Neural progenitor cell (in vitro differentiated cells): ENCODE data around the gene VKORC1. TPM values are rescaled to one million over a fixed set of nuclear protein-coding genes. Genes with fewer than 3 reads are reported as not detected.

Source experiments
- DNase-seq: peaks from one replicate; pipeline ENCODE4 v3.0.0-alpha.2; 2016; ENCODE audit warnings: low spot score
- H2AFZ ChIP-seq: fragments of 200-600 bp; sonication (generic); replicated peaks from 2 replicates; pipeline ENCODE4 v1.6.1; 2016; ENCODE audit warnings: antibody characterized with exemption
- H3F3A ChIP-seq: fragments of 200-600 bp; sonication (generic); 2 replicates; pipeline ENCODE4 v1.6.1; 2016; ENCODE audit warnings: antibody characterized with exemption, low read depth
- H3K27ac ChIP-seq: fragments of 200-600 bp; sonication (generic); 2 replicates; pipeline ENCODE4 v1.5.1; 2016; ENCODE audit warnings: mild to moderate bottlenecking
- H3K27me3 ChIP-seq: fragments of 200-600 bp; sonication (generic); 2 replicates; pipeline ENCODE4 v1.6.1; 2016; ENCODE audit warnings: mild to moderate bottlenecking, moderate library complexity
- H3K36me3 ChIP-seq: fragments of 200-600 bp; sonication (generic); 2 replicates; pipeline ENCODE4 v1.5.1; 2016
- H3K4me1 ChIP-seq: fragments of 200-600 bp; sonication (generic); 2 replicates; pipeline ENCODE4 v1.6.1; 2016; ENCODE audit warnings: mixed run types
- H3K4me2 ChIP-seq: fragments of 200-600 bp; sonication (generic); 2 replicates; pipeline ENCODE4 v1.6.1; 2016
- H3K4me3 ChIP-seq: fragments of 200-600 bp; sonication (generic); 2 replicates; pipeline ENCODE4 v1.5.1; 2016
- H3K79me2 ChIP-seq: fragments of 200-600 bp; sonication (generic); 2 replicates; pipeline ENCODE4 v1.6.1; 2016; ENCODE audit warnings: low read depth
- H3K9ac ChIP-seq: fragments of 200-600 bp; sonication (generic); 2 replicates; pipeline ENCODE4 v1.6.1; 2016
- H3K9me3 ChIP-seq: fragments of 200-600 bp; sonication (generic); 2 replicates; pipeline ENCODE4 v1.5.1; 2016; ENCODE audit warnings: low read depth
- H4K20me1 ChIP-seq: fragments of 200-600 bp; sonication (generic); 2 replicates; pipeline ENCODE4 v1.6.1; 2016; ENCODE audit warnings: low read depth
- H3K27ac Mint-ChIP-seq: 3 replicates; pipeline ENCODE4 v1.8.0; 2021; ENCODE audit warnings: mixed read lengths
- H3K27me3 Mint-ChIP-seq: 2 replicates; pipeline ENCODE4 v1.8.0; 2022; ENCODE audit warnings: low read depth, mild to moderate bottlenecking, inconsistent platforms, moderate library complexity, mixed read lengths; ENCODE audit not compliant: insufficient read depth
- H3K36me3 Mint-ChIP-seq: 3 replicates; pipeline ENCODE4 v1.8.0; 2021; ENCODE audit warnings: mixed read lengths
- H3K4me1 Mint-ChIP-seq: 3 replicates; pipeline ENCODE4 v1.8.0; 2021; ENCODE audit warnings: mixed read lengths
- H3K4me3 Mint-ChIP-seq: 3 replicates; pipeline ENCODE4 v1.8.0; 2021; ENCODE audit warnings: mild to moderate bottlenecking, moderate library complexity, mixed read lengths
- H3K9me3 Mint-ChIP-seq: 3 replicates; pipeline ENCODE4 v1.8.0; 2020; ENCODE audit warnings: mixed read lengths
- CTCF ChIP-seq: fragments of 200-600 bp; sonication (generic); IDR thresholded peaks from 2 replicates; pipeline ENCODE4 v1.5.1; 2017; ENCODE audit warnings: antibody characterized with exemption, mild to moderate bottlenecking
- EZH2 ChIP-seq: fragments of 200-600 bp; sonication (generic); IDR thresholded peaks from 2 replicates; pipeline ENCODE4 v1.6.1; 2017; ENCODE audit warnings: antibody characterized with exemption, mild to moderate bottlenecking, moderate library complexity
- EZH2phosphoT487 ChIP-seq: fragments of 200-600 bp; sonication (generic); IDR thresholded peaks from 2 replicates; pipeline ENCODE4 v1.6.1; 2017; ENCODE audit warnings: antibody characterized with exemption
- total RNA-seq: library from RNA; depleted of rRNA; stranded (reverse); fragments of >200 nt; gene quantifications from 2 replicates; pipeline ENCODE4 v1.2.3, GENCODE V29; 2015; ENCODE audit warnings: low replicate concordance

VKORC1 gene
- total RNA-seq, 1 donor from 2014 or later = 95.9 TPM

- H3K27me3 ChIP-seq = no peaks in the 10 kb centered on the region
- peaks cover 12% of the 10 kb centered on the region for H3K4me1 Mint-ChIP-seq
- no peak overlapping the region for H3K27ac Mint-ChIP-seq
- TF ChIP-seq EZH2 = no peak
- TF ChIP-seq CTCF = no peak
- TF ChIP-seq EZH2phosphoT487 = no peak
- DNase-seq = no peak
- H2AFZ ChIP-seq = no peak overlapping the region
- H4K20me1 ChIP-seq = peaks cover 3% of the 10 kb centered on the region
- peaks cover 20% of the 10 kb centered on the region for H3F3A ChIP-seq
- H3K9ac ChIP-seq = no peak overlapping the region
- peak overlapping the region; percentile 89 for H3K4me3 Mint-ChIP-seq
- no peak overlapping the region for H3K4me3 ChIP-seq
- no peaks in the 10 kb centered on the region for H3K36me3 ChIP-seq
- H3K27me3 Mint-ChIP-seq = peaks cover 8% of the 10 kb centered on the region
- no peaks in the 10 kb centered on the region for H3K9me3 ChIP-seq
- no peak overlapping the region for H3K27ac ChIP-seq
- H3K79me2 ChIP-seq = peaks cover 3% of the 10 kb centered on the region
- peaks cover 5% of the 10 kb centered on the region for H3K4me1 ChIP-seq
- peaks cover 17% of the 10 kb centered on the region for H3K36me3 Mint-ChIP-seq
- H3K4me2 ChIP-seq = no peak overlapping the region
- no peaks in the 10 kb centered on the region for H3K9me3 Mint-ChIP-seq
Measured at GRCh38 chr16:31110106-31111034, 15.8 kb upstream of the VKORC1 start.

- H3K9ac ChIP-seq = no peak overlapping the region
- Mint-ChIP-seq H3K4me1 (peaks cover 12% of the 10 kb centered on the region), H3K27ac (no peak overlapping the region), H3K36me3 (peaks cover 16% of the 10 kb centered on the region), H3K4me3 (peak overlapping the region; percentile 89), H3K27me3 (peaks cover 6% of the 10 kb centered on the region), H3K9me3 (no peaks in the 10 kb centered on the region)
- no peaks in the 10 kb centered on the region for H3K27me3 ChIP-seq
- H2AFZ ChIP-seq = no peak overlapping the region
- H3K4me2 ChIP-seq = no peak overlapping the region
- H3K27ac ChIP-seq = no peak overlapping the region
- H3K79me2 ChIP-seq = peaks cover 3% of the 10 kb centered on the region
- TF ChIP-seq EZH2phosphoT487 (no peak), EZH2 (no peak), CTCF (no peak)
- no peak overlapping the region for H3K4me3 ChIP-seq
- no peaks in the 10 kb centered on the region for H3K9me3 ChIP-seq
- DNase-seq = no peak
- H3K4me1 ChIP-seq = peaks cover 5% of the 10 kb centered on the region
- H3F3A ChIP-seq = peaks cover 16% of the 10 kb centered on the region
- H3K36me3 ChIP-seq = no peaks in the 10 kb centered on the region
- H4K20me1 ChIP-seq = peaks cover 3% of the 10 kb centered on the region
Measured at GRCh38 chr16:31109622-31110021, 15.0 kb upstream of the VKORC1 start.

GRCh38 chr16:31108794-31109558, 14.4 kb upstream of the VKORC1 start:
- H3K4me3 ChIP-seq = peak overlapping the region; percentile 99
- H3K27ac Mint-ChIP-seq = no peak overlapping the region
- TF ChIP-seq CTCF = no peak
- no peak for TF ChIP-seq EZH2
- no peak for TF ChIP-seq EZH2phosphoT487
- peaks cover 3% of the 10 kb centered on the region for H3K79me2 ChIP-seq
- peaks cover 16% of the 10 kb centered on the region for H3K36me3 Mint-ChIP-seq
- H3K9me3 Mint-ChIP-seq = no peaks in the 10 kb centered on the region
- H3K4me3 Mint-ChIP-seq = peak overlapping the region; percentile 89
- H3K4me1 ChIP-seq = peaks cover 5% of the 10 kb centered on the region
- H3K27me3 ChIP-seq = no peaks in the 10 kb centered on the region
- no peaks in the 10 kb centered on the region for H4K20me1 ChIP-seq
- peak overlapping the region; percentile 96 for H3K4me2 ChIP-seq
- H2AFZ ChIP-seq = peak overlapping the region; percentile 87
- H3K27me3 Mint-ChIP-seq = peaks cover 3% of the 10 kb centered on the region
- no peaks in the 10 kb centered on the region for H3K36me3 ChIP-seq
- H3K9me3 ChIP-seq = no peaks in the 10 kb centered on the region
- peaks cover 12% of the 10 kb centered on the region for H3K4me1 Mint-ChIP-seq
- H3F3A ChIP-seq = peaks cover 13% of the 10 kb centered on the region
- peak overlapping the region; percentile 70 for H3K9ac ChIP-seq
- no peak for DNase-seq
- H3K27ac ChIP-seq = no peak overlapping the region
